Measurements from ENCODE around the gene TMEM132A.
"Not testable (repeated sequence)": the region's sequence is repeated elsewhere in the genome, so short reads cannot be mapped to it uniquely, and the experiment has no call there.

The TMEM132A gene

DNA sequence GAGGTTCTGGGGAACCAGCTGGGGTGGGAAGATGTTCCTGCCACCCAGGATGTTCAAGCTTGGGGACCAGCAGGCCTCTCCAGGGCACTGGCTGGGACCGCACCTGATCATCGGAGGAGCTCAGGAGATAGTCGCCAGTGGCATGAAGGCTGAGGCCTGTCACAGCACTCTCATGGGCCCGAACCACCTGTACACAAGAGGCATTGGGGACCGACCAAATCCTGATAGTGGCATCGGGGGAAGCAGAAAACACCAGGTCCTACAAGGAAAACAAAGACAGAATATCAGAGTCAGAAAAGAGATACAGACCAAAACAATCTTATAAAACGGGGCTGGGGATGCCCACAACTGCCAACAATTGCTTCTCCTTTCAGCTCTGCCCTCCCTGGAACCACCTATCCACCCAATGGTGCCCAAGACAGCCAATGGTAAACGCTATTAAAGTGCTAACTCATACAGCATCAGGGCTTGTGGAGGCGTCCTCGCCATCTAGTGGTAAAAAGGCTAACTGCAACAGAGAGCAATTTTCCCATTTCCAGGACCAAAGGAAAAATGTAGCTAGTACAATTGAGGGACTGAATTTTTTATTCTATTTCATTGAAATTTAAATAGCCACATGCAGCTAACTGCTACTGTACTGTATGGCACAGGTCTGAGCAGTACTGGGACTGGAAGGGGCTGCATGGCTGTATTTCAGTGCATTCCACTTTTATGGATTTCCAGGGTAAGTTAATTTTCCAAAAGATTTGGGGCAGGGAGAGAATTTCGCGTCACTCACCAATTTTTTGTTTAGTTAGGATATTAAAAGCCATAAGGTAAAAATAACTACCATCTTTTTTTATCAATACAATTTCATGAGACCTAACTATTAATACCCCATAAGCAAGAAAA lies 25.0 kb upstream of the TMEM132A start:
- Mint-ChIP-seq H3K4me3 (no peak overlapping the region), H3K27me3 (no peaks in the 10 kb centered on the region), H3K27ac (no peak overlapping the region), H3K4me1 (peaks cover 27% of the 10 kb centered on the region), H3K9me3 (no peaks in the 10 kb centered on the region)
- peak; percentile 78 for ATAC-seq
- DNase-seq, result peak in 1 of 2 donors; percentile 41

DNA sequence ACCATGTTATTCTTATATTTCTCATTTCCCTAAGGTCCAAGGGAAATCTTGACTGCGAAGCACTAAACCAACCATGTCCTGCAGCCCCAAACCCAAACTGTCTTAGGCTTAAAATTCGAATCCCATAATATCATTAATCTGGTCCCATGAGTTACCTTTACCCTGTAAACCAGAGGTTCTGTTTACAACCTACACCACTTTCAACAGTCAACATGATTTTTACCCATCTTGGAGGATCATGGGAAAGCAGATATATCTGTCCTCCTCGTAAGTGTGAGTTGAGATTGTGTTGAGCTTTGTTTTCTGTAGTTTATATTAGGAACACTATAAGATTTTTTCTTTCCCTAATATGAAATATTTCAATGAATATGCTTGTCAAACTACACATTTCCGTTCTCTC lies 24.3 kb upstream of the TMEM132A start:
- no peak for ATAC-seq
- Mint-ChIP-seq H3K4me1 (peaks cover 33% of the 10 kb centered on the region), H3K27ac (no peak overlapping the region), H3K4me3 (no peak overlapping the region), H3K27me3 (no peaks in the 10 kb centered on the region), H3K9me3 (no peaks in the 10 kb centered on the region)
- DNase-seq, result no peak

DNA sequence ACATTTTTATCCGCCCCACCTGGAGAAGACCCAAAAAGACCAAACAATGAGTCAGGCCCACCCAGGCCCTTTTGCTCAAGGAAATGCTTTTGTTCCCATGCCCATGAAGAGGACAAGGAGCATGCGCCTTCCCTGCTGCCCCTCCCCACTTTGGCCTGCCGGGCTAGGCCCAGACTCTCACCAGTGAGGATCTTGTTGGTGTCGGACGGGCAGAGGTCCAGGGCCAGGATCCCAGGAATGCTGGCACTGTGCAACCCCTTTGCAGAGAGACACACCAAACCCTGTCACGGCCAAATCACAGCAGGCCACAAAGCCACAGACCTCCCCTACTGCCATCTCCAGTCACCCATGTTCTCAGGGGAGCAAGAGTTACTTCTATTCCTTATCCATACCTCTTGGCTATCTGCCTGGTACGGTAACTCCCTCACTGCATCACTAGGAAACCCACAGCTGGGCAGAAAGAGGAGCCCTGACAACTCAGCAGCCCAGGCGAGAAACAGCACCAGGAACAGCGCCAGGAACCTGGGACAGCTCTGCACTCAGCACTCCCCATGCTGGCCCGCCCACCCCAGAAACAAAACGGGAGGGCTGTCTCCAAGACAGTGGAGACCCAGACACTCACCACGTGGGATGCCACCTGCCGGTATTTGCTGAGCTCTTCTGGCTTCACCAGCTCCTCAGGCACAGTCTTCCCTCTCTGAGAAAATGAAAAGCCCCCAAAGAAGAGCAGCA lies 23.4 kb upstream of the TMEM132A start:
- no peaks in the 10 kb centered on the region for H3K9me3 Mint-ChIP-seq
- no peak for DNase-seq
- no peak overlapping the region for H3K27ac Mint-ChIP-seq
- no peaks in the 10 kb centered on the region for H3K27me3 Mint-ChIP-seq
- peaks cover 41% of the 10 kb centered on the region for H3K4me1 Mint-ChIP-seq
- no peak overlapping the region for H3K4me3 Mint-ChIP-seq
- no peak for ATAC-seq

DNA sequence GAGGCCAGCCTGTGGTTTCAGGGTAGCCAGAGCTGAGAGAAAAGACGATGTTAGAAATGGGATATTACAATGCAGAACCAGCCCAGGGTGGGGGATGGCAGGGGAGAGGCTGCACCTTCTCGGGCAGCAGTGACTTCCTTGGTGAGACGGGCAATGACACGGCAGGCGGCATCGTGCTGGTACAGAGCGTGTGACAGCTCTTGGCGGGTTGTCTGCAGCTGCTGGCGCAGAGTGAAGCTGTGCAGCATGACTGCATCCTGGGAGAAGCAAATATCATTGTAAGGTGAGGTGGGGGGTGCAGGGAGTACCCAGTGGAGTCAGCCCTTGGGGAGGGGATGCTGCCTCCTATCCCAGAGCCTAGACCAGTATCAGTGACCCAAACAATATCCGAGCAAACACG lies 21.6 kb upstream of the TMEM132A start:
- no peak overlapping the region for H3K4me3 Mint-ChIP-seq
- no peak for ATAC-seq
- peak overlapping the region; percentile 4 to 69 for H3K27ac Mint-ChIP-seq
- no peaks in the 10 kb centered on the region for H3K27me3 Mint-ChIP-seq
- H3K4me1 Mint-ChIP-seq, result peaks cover 50% of the 10 kb centered on the region
- no peak for DNase-seq
- no peaks in the 10 kb centered on the region for H3K9me3 Mint-ChIP-seq

DNA sequence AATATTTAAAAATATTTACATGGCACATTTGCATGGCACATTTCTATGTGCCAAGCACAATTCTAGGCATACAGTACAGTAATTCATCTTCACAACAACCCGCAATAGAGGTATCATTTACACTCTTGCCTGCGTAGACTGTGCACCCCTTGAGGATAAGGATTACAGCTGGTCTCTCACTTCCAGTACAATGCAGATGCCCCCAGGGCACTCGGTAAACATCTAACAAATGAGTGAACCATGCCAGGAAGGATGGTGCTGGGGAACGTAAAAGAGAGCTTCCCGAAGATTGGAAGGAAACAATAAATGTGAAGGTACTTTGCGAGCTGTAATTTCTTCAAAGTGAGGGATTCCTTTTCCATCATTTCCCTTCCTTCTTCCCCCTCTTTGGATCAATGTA lies 19.2 kb upstream of the TMEM132A start:
- Mint-ChIP-seq H3K27me3 (no peaks in the 10 kb centered on the region), H3K4me3 (peak overlapping the region; percentile 94), H3K4me1 (peaks cover 52% of the 10 kb centered on the region), H3K9me3 (peaks cover 13% of the 10 kb centered on the region in 2 donors), H3K27ac (peak overlapping the region; percentile 95 to 98)
- ATAC-seq (no peak), DNase-seq (no peak)

DNA sequence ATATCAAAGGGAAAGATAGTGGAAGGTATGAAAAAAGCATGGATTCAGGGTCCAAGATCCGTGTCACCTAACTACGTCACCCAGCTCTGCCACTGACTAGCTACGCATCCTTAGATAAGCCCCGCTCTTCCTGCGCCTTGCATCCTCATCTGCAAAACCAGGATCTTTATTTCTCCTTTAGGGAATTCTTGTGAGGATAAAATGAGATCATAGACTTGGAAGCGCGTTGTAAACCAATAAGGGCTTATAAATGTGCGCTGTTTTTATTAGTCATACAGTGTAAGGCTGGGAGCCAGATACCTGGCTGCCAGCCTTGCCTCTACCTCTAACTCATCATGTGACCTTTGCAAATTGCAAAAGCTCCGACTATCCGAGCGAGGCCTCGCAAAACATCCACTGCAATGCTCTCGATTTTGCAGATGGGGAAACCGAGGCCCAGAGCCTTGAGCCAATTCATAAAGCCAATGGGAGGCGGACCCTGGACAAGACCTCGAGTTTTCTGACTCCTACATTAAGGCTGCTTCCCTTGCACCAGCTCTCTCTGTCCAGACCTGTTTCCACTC lies 18.6 kb upstream of the TMEM132A start:
- Mint-ChIP-seq H3K9me3 (peaks cover 18 to 19% of the 10 kb centered on the region in 2 donors), H3K27ac (peak overlapping the region; percentile 95 to 98), H3K4me1 (peaks cover 57% of the 10 kb centered on the region), H3K4me3 (peak overlapping the region; percentile 94), H3K27me3 (no peaks in the 10 kb centered on the region)
- ATAC-seq, result peak; percentile 35
- DNase-seq, result peak in 1 of 2 donors; percentile 38

DNA sequence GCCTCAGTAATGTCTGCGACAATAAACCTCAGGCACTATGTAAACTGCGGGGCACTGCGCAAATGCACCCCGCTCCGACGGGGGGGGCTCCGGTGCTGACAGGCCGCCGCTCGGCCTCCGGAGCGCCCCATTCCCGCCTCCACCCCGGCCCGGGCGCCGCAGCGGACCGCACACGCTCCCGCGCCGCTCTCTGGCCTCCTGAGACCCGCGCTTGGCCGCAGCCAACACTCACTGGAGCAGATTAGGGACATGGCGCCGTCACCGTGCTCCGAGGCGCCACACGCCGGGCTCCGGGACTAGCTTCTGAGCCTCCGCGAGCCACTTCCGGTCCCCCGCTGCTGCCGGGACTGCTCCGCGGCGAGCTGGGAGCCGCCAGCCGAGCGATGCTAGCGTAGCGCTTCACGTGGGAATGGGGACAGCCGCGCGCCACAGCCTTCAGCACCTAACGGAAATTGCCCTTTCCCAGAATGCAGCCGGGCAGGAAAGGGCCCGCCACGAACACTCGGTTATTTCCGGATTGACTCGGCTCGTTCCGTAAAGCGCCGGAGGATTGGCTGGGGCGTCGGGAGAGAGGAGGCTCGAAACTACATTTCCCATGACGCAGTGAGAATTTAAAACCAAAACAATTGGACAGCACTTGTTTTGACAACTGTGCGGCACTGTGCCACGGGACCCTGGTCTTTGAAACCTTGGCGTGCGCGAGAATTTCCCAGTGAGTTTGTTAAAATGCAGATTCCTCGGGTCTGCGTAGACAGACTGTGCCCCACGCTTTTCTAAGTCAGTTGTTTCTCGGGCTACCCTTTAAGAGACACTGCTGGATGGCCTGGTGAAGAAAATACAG lies 17.9 kb upstream of the TMEM132A start, which contains the start of gene PRPF19:
Gene PRPF19 (minus strand): TSS at position 454 of the 841 bp plus-strand sequence. CDS start 203 bp downstream, at position 251.
- peak; percentile 99 for DNase-seq
- ATAC-seq, result peak; percentile 96
- Mint-ChIP-seq H3K27ac (peak within 1 kb of the TSS; percentile 96 to 98), H3K4me3 (peak within 1 kb of the TSS; percentile 94), H3K27me3 (no peaks in the 10 kb centered on the region), H3K4me1 (peaks cover 64% of the 10 kb centered on the region), H3K9me3 (peaks cover 21 to 23% of the 10 kb centered on the region in 2 donors)

DNA sequence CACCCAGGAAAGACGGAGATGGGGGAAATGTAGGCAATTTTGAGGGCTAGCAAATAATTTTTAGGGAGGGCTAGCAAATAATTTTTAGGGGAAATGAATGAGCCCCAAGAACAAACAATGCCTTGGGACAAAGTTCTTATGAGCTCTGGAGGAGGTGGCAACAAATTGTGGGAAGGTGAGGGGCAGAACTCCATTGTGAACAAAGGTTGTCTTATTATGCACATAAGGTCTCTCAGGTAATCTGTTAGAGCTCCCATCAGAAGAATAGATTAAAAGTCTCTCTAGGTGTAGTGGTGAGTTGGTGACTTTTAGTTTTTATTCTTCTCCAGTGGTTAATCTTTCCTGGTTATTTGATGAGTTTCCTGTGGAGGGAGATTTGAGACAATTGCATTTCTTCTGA lies 15.5 kb upstream of the TMEM132A start:
- H3K4me3 Mint-ChIP-seq, result no peak overlapping the region
- DNase-seq, result no peak

DNA sequence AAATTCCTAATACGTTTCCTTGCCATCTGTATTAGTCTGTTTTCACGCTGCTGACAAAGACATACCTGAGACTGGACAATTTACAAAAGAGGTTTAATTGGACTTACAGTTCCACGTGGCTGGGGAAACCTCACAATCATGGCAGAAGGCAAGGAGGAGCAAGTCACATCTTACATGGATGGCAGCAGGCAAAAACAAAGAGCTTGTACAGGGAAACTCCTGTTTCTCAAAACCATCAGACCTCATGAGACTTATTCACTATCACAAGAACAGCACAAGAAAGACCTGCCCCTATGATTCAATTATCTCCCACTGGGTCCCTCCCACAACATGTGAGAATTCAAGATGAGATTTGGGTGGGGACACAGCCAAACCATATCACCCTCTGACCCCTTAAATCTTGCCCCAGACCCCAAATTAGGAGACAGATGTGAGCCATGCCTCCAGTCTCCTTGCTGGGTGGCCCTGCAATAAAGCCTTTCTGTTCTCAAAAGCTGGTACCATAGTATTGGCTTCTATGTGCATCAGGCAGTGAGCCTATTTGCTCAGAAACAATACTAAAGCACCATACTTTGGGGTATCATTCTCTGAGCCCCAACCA lies 14.5 kb upstream of the TMEM132A start:
- not testable (repeated sequence) for DNase-seq, H3K27ac Mint-ChIP-seq, ATAC-seq, H3K4me3 Mint-ChIP-seq, H3K27me3 Mint-ChIP-seq
- Mint-ChIP-seq H3K4me1 (peaks cover 70% of the 10 kb centered on the region), H3K9me3 (peaks cover 21 to 23% of the 10 kb centered on the region in 2 donors)

More for the DNA sequence above, 15.5 kb upstream of the TMEM132A start:
- no peak for ATAC-seq
- peaks cover 76% of the 10 kb centered on the region for H3K4me1 Mint-ChIP-seq
- no peaks in the 10 kb centered on the region for H3K27me3 Mint-ChIP-seq
- H3K9me3 Mint-ChIP-seq, result peaks cover 21 to 23% of the 10 kb centered on the region in 2 donors
- H3K27ac Mint-ChIP-seq, result no peak overlapping the region

DNA sequence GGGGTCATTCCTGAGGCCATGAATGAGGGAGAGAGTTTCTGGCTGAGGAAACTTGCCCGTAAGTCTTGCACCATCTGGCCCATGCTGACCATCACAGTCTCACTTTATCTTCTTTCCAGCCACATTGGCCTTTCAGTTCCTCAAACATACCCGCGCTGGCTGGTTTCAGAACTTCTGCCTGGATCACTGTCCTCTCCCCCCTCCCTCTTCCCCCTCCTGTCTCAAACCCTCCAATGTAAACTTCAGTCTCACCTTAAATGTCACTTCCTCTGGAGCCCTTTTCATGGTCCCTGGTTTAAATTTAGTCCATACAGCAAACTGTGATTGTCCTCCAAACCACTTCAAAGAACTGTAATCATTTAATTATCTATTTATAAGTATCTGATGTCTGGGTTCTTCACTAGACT lies 14.0 kb upstream of the TMEM132A start:
- H3K27me3 Mint-ChIP-seq, result no peaks in the 10 kb centered on the region
- H3K9me3 Mint-ChIP-seq, result peaks cover 21 to 23% of the 10 kb centered on the region in 2 donors
- H3K4me3 Mint-ChIP-seq, result no peak overlapping the region
- ATAC-seq (no peak), DNase-seq (no peak)
- peaks cover 67% of the 10 kb centered on the region for H3K4me1 Mint-ChIP-seq
- no peak overlapping the region for H3K27ac Mint-ChIP-seq

DNA sequence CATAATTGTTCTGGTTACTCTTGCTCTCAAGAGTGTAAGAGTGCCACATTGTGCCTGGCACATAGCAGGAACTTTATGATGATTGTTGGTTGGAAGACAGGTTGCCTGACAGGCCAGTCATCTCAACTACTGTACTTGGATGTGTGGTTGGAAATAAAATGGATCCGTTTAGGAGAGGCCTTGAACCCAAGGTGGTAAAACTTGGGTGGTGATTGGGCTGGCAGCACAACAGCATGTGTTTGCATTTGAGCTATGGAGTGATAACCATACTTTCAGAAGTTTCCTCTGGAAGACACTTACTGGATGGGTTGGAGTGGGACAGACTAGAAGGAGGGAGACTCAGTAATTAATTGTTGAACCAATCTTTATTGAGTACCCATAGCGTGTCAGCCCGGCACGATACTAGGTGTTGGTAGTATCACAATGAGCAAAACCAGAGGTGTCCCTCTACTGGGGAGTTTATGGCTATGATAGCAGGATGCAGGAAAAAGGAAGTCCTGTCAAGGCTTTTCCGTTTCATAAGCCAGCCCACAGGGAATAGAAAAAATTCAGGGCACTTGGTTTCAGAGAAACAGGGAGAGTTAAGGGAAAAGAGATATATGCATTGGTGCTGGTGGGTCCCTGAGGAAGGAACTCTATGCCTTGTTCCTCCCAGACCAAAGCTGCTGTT lies 13.4 kb upstream of the TMEM132A start:
- DNase-seq (no peak), ATAC-seq (no peak)
- Mint-ChIP-seq H3K27ac (no peak overlapping the region), H3K27me3 (no peaks in the 10 kb centered on the region), H3K4me3 (no peak overlapping the region), H3K9me3 (peaks cover 21 to 23% of the 10 kb centered on the region in 2 donors), H3K4me1 (peaks cover 68% of the 10 kb centered on the region)

DNA sequence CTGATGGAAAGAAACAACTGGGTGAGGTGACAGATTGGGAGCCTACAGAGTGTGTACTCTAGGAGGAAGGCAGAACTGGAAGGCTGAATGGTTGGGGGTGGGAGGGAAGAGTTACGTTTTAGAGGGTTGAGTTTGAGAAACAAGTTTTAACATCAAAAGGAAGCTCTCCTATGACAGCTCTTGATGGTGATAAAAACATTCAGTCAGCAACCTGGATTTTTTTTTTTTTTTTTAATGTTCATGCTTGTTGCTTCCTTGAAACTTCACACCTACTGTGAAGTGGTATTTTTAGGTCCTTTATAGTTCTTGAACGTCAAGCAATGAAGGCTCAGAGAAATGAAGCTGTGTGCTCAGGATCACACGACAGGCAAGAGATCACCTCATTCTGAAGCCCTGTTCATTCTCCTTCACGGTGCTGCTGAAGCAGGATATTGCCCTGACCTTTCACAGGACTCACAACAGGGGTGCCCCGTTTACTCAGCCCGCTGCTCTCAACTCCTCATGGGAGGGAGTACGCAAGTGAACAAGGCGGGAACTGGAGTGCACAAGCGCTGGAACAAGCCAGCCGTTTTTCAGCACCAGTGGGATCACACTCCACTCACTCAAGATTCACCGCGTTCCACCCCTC lies 11.9 kb upstream of the TMEM132A start:
- peaks cover 21 to 23% of the 10 kb centered on the region in 2 donors for H3K9me3 Mint-ChIP-seq
- no peak for DNase-seq
- ATAC-seq, result no peak
- peak overlapping the region in 1 of 2 donors; percentile 73 for H3K27ac Mint-ChIP-seq
- peak overlapping the region; percentile 49 to 96 for H3K4me3 Mint-ChIP-seq
- H3K27me3 Mint-ChIP-seq, result no peaks in the 10 kb centered on the region
- H3K4me1 Mint-ChIP-seq, result peaks cover 77% of the 10 kb centered on the region

DNA sequence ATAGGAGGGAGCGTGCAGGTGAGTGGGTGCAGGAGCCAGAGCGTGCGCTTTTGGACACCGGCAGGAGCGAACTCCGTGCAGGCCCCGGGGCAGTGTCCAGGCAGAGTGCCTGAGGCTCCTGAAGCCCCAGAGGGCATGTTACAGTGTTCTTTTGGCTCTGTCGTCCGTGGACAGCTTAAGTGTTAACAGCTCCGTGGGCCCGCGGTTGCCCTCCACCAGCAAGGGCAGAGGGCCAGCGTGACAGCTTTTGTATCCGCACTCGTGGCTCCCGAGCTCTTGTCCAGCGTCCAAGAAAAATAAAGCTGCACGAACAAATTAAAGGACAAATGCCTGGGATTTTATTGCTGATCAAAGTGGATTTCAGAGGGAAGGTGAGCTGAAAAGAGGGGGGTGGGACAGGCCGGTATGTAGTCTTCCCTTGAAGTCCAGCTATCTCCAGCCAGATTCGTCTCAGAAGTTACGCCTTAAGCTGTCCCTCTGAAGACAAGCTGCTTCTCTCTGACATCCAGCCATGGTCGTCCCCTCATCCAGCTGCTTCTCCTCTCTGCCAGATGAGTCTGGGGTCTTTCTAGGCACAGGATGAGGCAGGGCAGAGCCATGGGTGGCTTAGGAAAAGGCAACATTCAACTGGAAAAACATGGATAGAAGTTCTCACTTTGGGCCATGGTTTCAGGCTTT lies 11.3 kb upstream of the TMEM132A start:
- Mint-ChIP-seq H3K4me1 (peaks cover 72% of the 10 kb centered on the region), H3K27ac (peak overlapping the region; percentile 36 to 96), H3K27me3 (no peaks in the 10 kb centered on the region), H3K9me3 (peaks cover 21 to 23% of the 10 kb centered on the region in 2 donors), H3K4me3 (peak overlapping the region; percentile 96 to 99)
- DNase-seq (no peak), ATAC-seq (no peak)

Data from stimulated activated naive CD8-positive, alpha-beta T cell treated with anti-CD3 and anti-CD28 coated beads, Interleukin-15, amount 100 ng/mL, for 72 hours (primary cell).